HCT116 (cell line): Measurements from ENCODE around the gene S100P. TPM values are rescaled to one million over a fixed set of nuclear protein-coding genes. Genes with fewer than 3 reads are reported as not detected.

Source experiments
- ATAC-seq: fragments of 200-7000 bp; cut with Tn5 transposase; 2 replicates; pipeline ENCODE4 v1.9.1; 2020; ENCODE audit warnings: mild to moderate bottlenecking, moderate library complexity
- BruUV-seq: library from RNA; stranded (reverse); fragments of 400-500 nt; replicated peaks from 2 replicates; lab custom pipeline; 2021; lab: Mats Ljungman, UMichigan
- CTCF ChIA-PET: fragments of 300-600 bp; sonication (Branson Sonifier 250); formaldehyde crosslinking; loops from one replicate; lab custom pipeline; 2021; ENCODE audit warnings: antibody characterized with exemption; lab: Charles Lee
- POLR2A ChIA-PET: fragments of 300-600, 350-600 bp; sonication (Branson Sonifier 250); formaldehyde crosslinking; loops from one replicate; lab custom pipeline; 2021; ENCODE audit warnings: antibody characterized with exemption; lab: Charles Lee
- RAD21 ChIA-PET, 2 experiments: fragments of 300-600 bp; sonication (Branson Sonifier 250); formaldehyde crosslinking; loops; one replicate each; lab custom pipeline; 2023; ENCODE audit warnings: low total read pairs in 2 of 2; ENCODE audit not compliant: uncharacterized antibody in 2 of 2, unreplicated experiment in 2 of 2, low non-redundant PET in 1 of 2; lab: Charles Lee
- DNase-seq: peaks from one replicate; pipeline ENCODE4 v3.0.0-alpha.2; 2010; ENCODE audit warnings: low read depth, low spot score
- H2AFZ ChIP-seq: fragments of 200-600 bp; shearing (Covaris generic), sonication (generic); 2 replicates; pipeline ENCODE4 v1.6.1; 2017; ENCODE audit warnings: low read depth, mixed run types, mixed read lengths, antibody characterized with exemption, low read length; ENCODE audit not compliant: poor library complexity, severe bottlenecking
- H3K27ac ChIP-seq: 2 replicates; pipeline ENCODE4 v1.5.1; 2012; ENCODE audit warnings: low read depth, low read length
- H3K27me3 ChIP-seq: fragments of 200-600 bp; sonication (generic); 2 replicates; pipeline ENCODE4 v1.6.1; 2016; ENCODE audit warnings: mixed run types, low read length, mixed read lengths; ENCODE audit not compliant: insufficient read depth
- H3K36me3 ChIP-seq, 2 experiments: fragments of 200-500 bp in 1 of 2; fragments of 200-600 bp in 1 of 2; sonication (Bioruptor generic) in 1 of 2; sonication (generic) in 1 of 2; 2 replicates each; pipeline versions ENCODE4 v1.5.1 to v1.6.1; 2014 to 2016; ENCODE audit warnings: low read length in 2 of 2, inconsistent platforms in 1 of 2, mixed read lengths in 1 of 2, mixed run types in 1 of 2; ENCODE audit not compliant: insufficient read depth in 2 of 2, control insufficient read depth in 1 of 2
- H3K4me1 ChIP-seq, 2 experiments: fragments of 200-600 bp in 1 of 2; sonication (generic) in 1 of 2; 2 replicates each; pipeline versions ENCODE4 v1.5.1 to v1.6.1; 2012 to 2017; ENCODE audit warnings: low read length in 2 of 2, inconsistent platforms in 1 of 2, mild to moderate bottlenecking in 1 of 2, mixed read lengths in 1 of 2, mixed run types in 1 of 2, moderate library complexity in 1 of 2; ENCODE audit not compliant: insufficient read depth in 2 of 2, control insufficient read depth in 1 of 2
- H3K4me2 ChIP-seq: fragments of 200-600 bp; sonication (generic); 2 replicates; pipeline ENCODE4 v1.6.1; 2017; ENCODE audit warnings: mixed run types, low read length, mixed read lengths
- H3K4me3 ChIP-seq, 2 experiments: fragments of 200-600 bp in 1 of 2; sonication (generic) in 1 of 2; replicated peaks in 1 of 2; 2 replicates each; pipeline ENCODE4 v1.5.1; 2011 to 2016; ENCODE audit warnings: low read length in 2 of 2, control low read depth in 1 of 2, low read depth in 1 of 2, mild to moderate bottlenecking in 1 of 2, mixed read lengths in 1 of 2, mixed run types in 1 of 2
- H3K79me2 ChIP-seq: fragments of 200-600 bp; sonication (generic); 2 replicates; pipeline ENCODE4 v1.6.1; 2017; ENCODE audit warnings: mild to moderate bottlenecking, mixed run types, low read length, moderate library complexity, mixed read lengths; ENCODE audit not compliant: insufficient read depth
- H3K9ac ChIP-seq: fragments of 200-600 bp; sonication (generic); 2 replicates; pipeline ENCODE4 v1.6.1; 2016; ENCODE audit warnings: low read length, mixed read lengths
- H3K9me2 ChIP-seq: fragments of 200-600 bp; sonication (generic), shearing (Covaris generic); 2 replicates; pipeline ENCODE4 v1.6.1; 2017; ENCODE audit warnings: mixed run types, mild to moderate bottlenecking, moderate library complexity; ENCODE audit not compliant: insufficient read depth
- H3K9me3 ChIP-seq, 2 experiments: fragments of 200-500 bp in 1 of 2; fragments of 200-600 bp in 1 of 2; sonication (Bioruptor generic) in 1 of 2; sonication (generic) in 1 of 2; 2 replicates each; pipeline ENCODE4 v1.6.1; 2014 to 2017; ENCODE audit warnings: low read length in 2 of 2, mixed read lengths in 2 of 2, inconsistent platforms in 1 of 2, low read depth in 1 of 2, mild to moderate bottlenecking in 1 of 2, mixed run types in 1 of 2, moderate library complexity in 1 of 2; ENCODE audit not compliant: control insufficient read depth in 1 of 2, insufficient read depth in 1 of 2
- H4K20me1 ChIP-seq: fragments of 200-600 bp; sonication (generic), shearing (Covaris generic); 2 replicates; pipeline ENCODE4 v1.6.1; 2017; ENCODE audit warnings: mixed run types, mild to moderate bottlenecking, moderate library complexity; ENCODE audit not compliant: insufficient read depth
- CBX3 ChIP-seq: IDR thresholded peaks from 2 replicates; pipeline ENCODE4 v1.6.1; 2012; ENCODE audit warnings: low read depth
- CTCF ChIP-seq, 3 experiments: fragments of 200-600 bp in 1 of 3; sonication (generic) in 1 of 3; IDR thresholded peaks in 2 of 3; conservative IDR thresholded peaks in 1 of 3; 2 replicates each; pipeline ENCODE4 v1.5.1; 2012 to 2017; ENCODE audit warnings: low read depth in 2 of 3, low read length in 2 of 3, antibody characterized with exemption in 1 of 3, borderline replicate concordance in 1 of 3, control low read depth in 1 of 3, mild to moderate bottlenecking in 1 of 3, mixed read lengths in 1 of 3, mixed run types in 1 of 3, moderate library complexity in 1 of 3; ENCODE audit not compliant: insufficient read depth in 1 of 3
- EGR1 ChIP-seq: IDR thresholded peaks from 2 replicates; pipeline ENCODE4 v1.6.1; 2012; ENCODE audit warnings: low read depth
- EZH2phosphoT487 ChIP-seq: fragments of 200-600 bp; IDR thresholded peaks from 2 replicates; pipeline ENCODE4 v1.6.1; 2018; ENCODE audit warnings: antibody characterized with exemption, borderline replicate concordance
- FOSL1 ChIP-seq: IDR thresholded peaks from 2 replicates; pipeline ENCODE4 v1.6.1; 2012; ENCODE audit warnings: low read depth
- JUND ChIP-seq: IDR thresholded peaks from 2 replicates; pipeline ENCODE4 v1.6.1; 2012
- POLR2AphosphoS5 ChIP-seq: IDR thresholded peaks from 2 replicates; pipeline ENCODE4 v1.6.1; 2011; ENCODE audit warnings: mild to moderate bottlenecking, low read depth, low read length, moderate library complexity
- SIN3A ChIP-seq: IDR thresholded peaks from 2 replicates; pipeline ENCODE4 v1.6.1; 2012; ENCODE audit warnings: low read depth
- SP1 ChIP-seq: IDR thresholded peaks from 2 replicates; pipeline ENCODE4 v1.6.1; 2012; ENCODE audit warnings: low read depth
- TCF7L2 ChIP-seq: IDR thresholded peaks from 2 replicates; pipeline ENCODE4 v1.7.0; 2011; ENCODE audit warnings: borderline replicate concordance, inconsistent platforms; ENCODE audit not compliant: insufficient read depth, insufficient read length; ENCODE audit errors: extremely low read depth
- YY1 ChIP-seq: IDR thresholded peaks from 2 replicates; pipeline ENCODE4 v1.6.1; 2011; ENCODE audit warnings: low read length, low read depth, moderate library complexity, mild to moderate bottlenecking; ENCODE audit not compliant: insufficient replicate concordance; ENCODE audit errors: extremely low read depth
- ZBTB33 ChIP-seq: IDR thresholded peaks from 2 replicates; pipeline ENCODE4 v1.6.1; 2011; ENCODE audit warnings: mild to moderate bottlenecking, low read length, moderate library complexity; ENCODE audit not compliant: insufficient replicate concordance; ENCODE audit errors: extremely low read depth
- ZFX ChIP-seq: fragments of 450-650 bp; IDR thresholded peaks from 2 replicates; pipeline ENCODE4 v1.6.1; 2017
- ZNF274 ChIP-seq: fragments of 200-500 bp; sonication (Bioruptor generic); IDR thresholded peaks from 2 replicates; pipeline ENCODE4 v1.6.1; 2014; ENCODE audit warnings: mild to moderate bottlenecking, low read depth, low read length, inconsistent platforms
- intact Hi-C: fragments of 100-400 bp; cut with micrococcal nuclease; formaldehyde crosslinking; loops from 2 replicates; pipeline ENCODE4 v1.10.0; 2022
- total RNA-seq: library from RNA; stranded (reverse); gene quantifications from one replicate; pipeline ENCODE4 v1.2.1, GENCODE V29; 2021; ENCODE audit not compliant: unreplicated experiment

The S100P gene
- total RNA-seq, 1 experiment from 2014 or later, result 4.1 TPM

GRCh38 chr4:6681191-6681590 is 12.5 kb upstream of the S100P start:
- TF ChIP-seq JUND, result no peak
- TF ChIP-seq SIN3A, result no peak
- no peak for TF ChIP-seq SP1
- TF ChIP-seq ZNF274, result no peak
- TF ChIP-seq TCF7L2, result no peak
- TF ChIP-seq EZH2phosphoT487, result no peak
- TF ChIP-seq CTCF (IDR thresholded peaks at IDR 0.05 in 2 of 3, conservative IDR thresholded peaks at IDR 0.05 in 1 of 3; ENCODE audit: borderline replicate concordance in 1 of 3, insufficient read depth in 1 of 3, low read depth in 2 of 3, low read length in 2 of 3), result peak in 2 of 3 experiments; percentile 78 to 91; a peak in 4 of 6 replicates
- TF ChIP-seq CBX3, result no peak
- TF ChIP-seq ZFX, result no peak
- TF ChIP-seq POLR2AphosphoS5, result peak; percentile 24; the same call in 1 of the 2 replicates
- TF ChIP-seq FOSL1, result no peak
- peak; percentile 28 for TF ChIP-seq YY1
- TF ChIP-seq ZBTB33, result no peak
- TF ChIP-seq EGR1, result no peak
- H3K9me3 ChIP-seq, result no peaks in the 10 kb centered on the region
- H3K4me1 ChIP-seq, result 0 out of 4 replicates have a peak, but pooled peaks cover 0 to 2% of the 10 kb centered on the region in 2 experiments
- no peak overlapping the region for H3K9ac ChIP-seq
- H3K79me2 ChIP-seq, result peaks cover 12% of the 10 kb centered on the region
- no peak for DNase-seq
- POLR2A ChIA-PET, result interaction anchor here (1.2 kb wide), 1 partner anchor 8 kb away, joined by 4 read pairs; no protein-coding TSS in a partner anchor
- peaks cover 5% of the 10 kb centered on the region; the same call in 1 of the 2 replicates for H4K20me1 ChIP-seq
- intact Hi-C loops, result loop anchor here (10.0 kb wide), 1 partner anchor 346 kb away; no protein-coding TSS in a partner anchor
- RAD21 ChIA-PET, result no interaction called here
- H3K27ac ChIP-seq, result no peak overlapping the region
- ATAC-seq, result peak; percentile 74
- H3K4me2 ChIP-seq, result no peak overlapping the region
- CTCF ChIA-PET, result interaction anchor here (0.8 to 1.5 kb wide), 5 partner anchors 8 to 402 kb away, joined by 3 to 10 read pairs (median 4); no protein-coding TSS in a partner anchor
- BruUV-seq, result no TSS peak
- H3K36me3 ChIP-seq, result peaks cover 7 to 14% of the 10 kb centered on the region in 2 experiments; a peak in 2 of 4 replicates
- H3K4me3 ChIP-seq, result no peak overlapping the region
- H3K9me2 ChIP-seq, result no peaks in the 10 kb centered on the region
- no peak overlapping the region for H2AFZ ChIP-seq
- no peaks in the 10 kb centered on the region for H3K27me3 ChIP-seq
